K562 (cell line): ENCODE results near the gene ZNF143. TPM values are rescaled to one million over a fixed set of nuclear protein-coding genes. Genes with fewer than 3 reads are reported as not detected.

Experiments used
- AFF1 ChIP-seq, 2 experiments: fragments of 450-650 bp; IDR thresholded peaks; 2 replicates each; pipeline ENCODE4 v1.6.1; 2018; ENCODE audit warnings: mild to moderate bottlenecking in 2 of 2, low read depth in 1 of 2; ENCODE audit not compliant: partially characterized antibody in 2 of 2
- CBFA2T3 ChIP-seq: fragments of 450-650 bp; IDR thresholded peaks from 2 replicates; pipeline ENCODE4 v1.6.1; 2017
- FOXK2 ChIP-seq, 2 experiments: fragments of 450-650 bp; IDR thresholded peaks in 1 of 2; conservative IDR thresholded peaks in 1 of 2; 2 replicates each; pipeline ENCODE4 v1.6.1; 2016; ENCODE audit warnings: low read depth in 2 of 2, mild to moderate bottlenecking in 1 of 2
- HDGF ChIP-seq: fragments of 450-650 bp; IDR thresholded peaks from 2 replicates; pipeline ENCODE4 v1.6.1; 2016
- HMBOX1 ChIP-seq: sonication (generic); IDR thresholded peaks from 2 replicates; pipeline ENCODE4 v1.6.1; 2016
- KLF1 ChIP-seq: fragments of 450-650 bp; IDR thresholded peaks from 2 replicates; pipeline ENCODE4 v1.6.1; 2016; ENCODE audit warnings: missing genetic modification characterization, missing compliant biosample characterization
- MBD2 ChIP-seq: sonication (generic); IDR thresholded peaks from 2 replicates; pipeline ENCODE4 v1.6.1; 2016; ENCODE audit warnings: low read depth, borderline replicate concordance
- MEF2A ChIP-seq: IDR thresholded peaks from 2 replicates; pipeline ENCODE4 v1.6.1; 2011; ENCODE audit warnings: low read depth, mild to moderate bottlenecking, low read length, moderate library complexity; ENCODE audit not compliant: control insufficient read depth
- SP2 ChIP-seq: IDR thresholded peaks from 2 replicates; pipeline ENCODE4 v1.6.1; 2011; ENCODE audit warnings: mild to moderate bottlenecking, low read depth, low read length, moderate library complexity; ENCODE audit not compliant: poor library complexity, severe bottlenecking; ENCODE audit errors: extremely low read depth
- SRSF9 ChIP-seq: fragments of 200-400 bp; formaldehyde crosslinking; IDR thresholded peaks from 2 replicates; pipeline ENCODE4 v1.6.1; 2017; ENCODE audit warnings: low read depth, low read length, borderline replicate concordance
- TAF15 ChIP-seq: fragments of 200-400 bp; formaldehyde crosslinking; IDR thresholded peaks from 2 replicates; pipeline ENCODE4 v1.6.1; 2017; ENCODE audit warnings: mild to moderate bottlenecking, low read depth, low read length, moderate library complexity
- ZKSCAN8 ChIP-seq: fragments of 200-800 bp; sonication (Bioruptor generic); IDR thresholded peaks from 2 replicates; pipeline ENCODE4 v1.6.1; 2016; ENCODE audit warnings: missing genetic modification characterization, missing compliant biosample characterization
- ZNF3 ChIP-seq: fragments of 250-450 bp; sonication (Bioruptor Pico); IDR thresholded peaks from 2 replicates; pipeline ENCODE4 v1.5.0; 2021; ENCODE audit warnings: mild to moderate bottlenecking, moderate library complexity
- ZNF318 ChIP-seq, 2 experiments: fragments of 450-650 bp; IDR thresholded peaks; 2 replicates each; pipeline ENCODE4 v1.6.1; 2016; ENCODE audit warnings: mild to moderate bottlenecking in 2 of 2, borderline replicate concordance in 1 of 2, low read depth in 1 of 2, moderate library complexity in 1 of 2
- polyA plus RNA-seq, 8 experiments: library from polyadenylated mRNA; depleted of rRNA in 4 of 8; stranded (reverse) in 5 of 8; unstranded in 3 of 8; fragments of >200 nt; fragmentation: Nextera tagmentation in 2 of 8; fragmentation: Illumina TruSeq in 1 of 8; extraction: Ambion mirVana in 2 of 8; extraction: Trizol in 1 of 8; gene quantifications; 2 replicates each; pipeline versions ENCODE4 v1.2.1 to v1.2.3, GENCODE V29; 2011 to 2014; ENCODE audit warnings: inconsistent platforms in 1 of 8, missing spikeins in 1 of 8
- total RNA-seq, 7 experiments: library from RNA; depleted of rRNA in 6 of 7; stranded (reverse); fragments of >200 nt in 6 of 7; fragmentation: Illumina TruSeq in 2 of 7; extraction: Trizol in 2 of 7; gene quantifications; 2 replicates each; pipeline versions ENCODE4 v1.2.1 to v1.2.3, GENCODE V29; 2011 to 2021; ENCODE audit warnings: low replicate concordance in 1 of 7

Gene ZNF143
- total and polyA plus RNA-seq, 9 of the 15 experiments (the other 6 are each of a cell fraction or from before 2014, with no cell fraction given): 18.4 to 58.5 (median 27.1) TPM

GRCh38 chr11:9460322-9461062 lies at the start of gene ZNF143 (continued):
- TF ChIP-seq AFF1 (IDR thresholded peaks at IDR 0.05; ENCODE audit: low read depth in 1 of 2, partially characterized antibody in 2 of 2): peak; percentile 74 to 93
- TF ChIP-seq FOXK2 (conservative IDR thresholded peaks at IDR 0.05 in 1 of 2, IDR thresholded peaks at IDR 0.05 in 1 of 2; ENCODE audit: low read depth in 2 of 2): peak; percentile 79 to 84
- no peak for TF ChIP-seq ZNF318 (IDR thresholded peaks at IDR 0.05; ENCODE audit: borderline replicate concordance in 1 of 2, low read depth in 1 of 2)
- no peak for TF ChIP-seq MEF2A
- TF ChIP-seq MBD2: peak; percentile 99
- TF ChIP-seq ZKSCAN8 (CRISPR knock-in tag): no peak
- TF ChIP-seq CBFA2T3: peak; percentile 98
- 0 out of 2 replicates have a peak, but pooled peaks have one; percentile 22 for TF ChIP-seq HMBOX1
- TF ChIP-seq HDGF: no peak
- TF ChIP-seq SRSF9: no peak
- TF ChIP-seq KLF1: 0 out of 2 replicates have a peak, but pooled peaks have one; percentile 65
- no peak for TF ChIP-seq TAF15
- TF ChIP-seq SP2: peak; percentile 77
- no peak for TF ChIP-seq ZNF3 (CRISPR knock-in tag)
